HG03280 (cell line): ENCODE results near the gene RASL10B.
A peak's percentile ranks its signal among the peaks of the same experiment; 100 is the strongest.

Experiments
- ATAC-seq: cut with Tn5 transposase; IDR thresholded peaks from one replicate; pipeline ENCODE4 v1.9.1; 2021; ENCODE audit warnings: mild to moderate bottlenecking, moderate library complexity; ENCODE audit not compliant: unreplicated experiment

RASL10B gene

DNA sequence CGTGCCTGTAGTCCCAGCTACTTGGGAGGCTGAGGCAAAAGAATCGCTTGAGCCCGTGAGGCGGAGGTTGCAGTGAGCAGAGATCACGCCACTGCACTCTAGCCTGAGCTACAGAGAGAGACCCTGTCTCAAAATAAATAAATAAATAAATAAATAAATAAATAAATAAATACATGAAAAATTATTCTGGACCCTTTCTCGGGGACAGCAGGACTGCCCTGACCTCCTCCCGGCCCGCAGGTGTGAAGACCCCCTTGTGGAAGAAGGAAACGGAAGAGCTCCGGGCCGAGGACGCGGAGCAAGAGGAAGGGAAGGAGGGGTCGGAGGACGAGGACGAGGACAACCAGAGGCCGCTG lies 32.3 kb downstream of the RASL10B start:
- ATAC-seq = no peak

DNA sequence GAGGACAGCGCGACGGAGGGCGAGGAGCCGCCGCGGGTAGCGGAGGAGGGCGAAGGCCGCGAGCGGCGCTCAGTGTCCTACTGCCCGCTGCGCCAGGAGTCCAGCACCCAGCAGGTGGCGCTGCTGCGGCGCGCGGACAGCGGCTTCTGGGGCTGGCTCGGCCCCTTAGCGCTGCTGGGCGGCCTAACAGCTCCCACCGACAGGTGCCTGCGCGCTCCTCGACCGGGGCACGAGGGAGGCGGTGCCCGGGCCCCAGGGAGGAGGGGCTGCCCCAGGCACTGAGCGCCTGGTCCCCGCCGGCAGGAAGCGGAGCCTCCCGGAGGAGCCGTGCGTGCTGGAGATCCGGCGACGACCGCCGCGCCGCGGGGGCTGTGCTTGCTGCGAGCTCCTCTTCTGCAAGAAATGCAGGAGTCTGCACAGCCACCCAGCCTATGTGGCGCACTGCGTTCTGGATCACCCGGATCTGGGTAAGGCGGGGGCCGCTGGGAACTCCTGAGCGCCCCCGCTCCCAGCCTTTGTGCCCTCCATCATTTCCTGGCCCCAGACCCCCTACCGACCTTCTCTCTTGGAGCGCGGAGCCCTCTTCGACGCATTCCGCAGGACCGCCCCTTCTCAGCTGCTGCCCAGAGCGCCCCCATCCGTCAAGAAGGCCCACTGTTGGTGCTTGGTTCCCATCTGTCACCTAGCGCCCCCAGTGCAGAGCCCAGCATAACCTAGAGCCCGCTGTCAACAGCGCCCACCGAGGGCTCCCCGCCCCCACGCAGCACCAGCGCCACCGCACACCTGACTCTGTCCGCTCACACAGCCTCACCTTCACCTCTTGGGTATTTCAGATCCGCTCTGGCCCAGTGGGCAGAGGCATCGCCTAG lies 32.9 kb downstream of the RASL10B start:
- ATAC-seq = peak; percentile 87

DNA sequence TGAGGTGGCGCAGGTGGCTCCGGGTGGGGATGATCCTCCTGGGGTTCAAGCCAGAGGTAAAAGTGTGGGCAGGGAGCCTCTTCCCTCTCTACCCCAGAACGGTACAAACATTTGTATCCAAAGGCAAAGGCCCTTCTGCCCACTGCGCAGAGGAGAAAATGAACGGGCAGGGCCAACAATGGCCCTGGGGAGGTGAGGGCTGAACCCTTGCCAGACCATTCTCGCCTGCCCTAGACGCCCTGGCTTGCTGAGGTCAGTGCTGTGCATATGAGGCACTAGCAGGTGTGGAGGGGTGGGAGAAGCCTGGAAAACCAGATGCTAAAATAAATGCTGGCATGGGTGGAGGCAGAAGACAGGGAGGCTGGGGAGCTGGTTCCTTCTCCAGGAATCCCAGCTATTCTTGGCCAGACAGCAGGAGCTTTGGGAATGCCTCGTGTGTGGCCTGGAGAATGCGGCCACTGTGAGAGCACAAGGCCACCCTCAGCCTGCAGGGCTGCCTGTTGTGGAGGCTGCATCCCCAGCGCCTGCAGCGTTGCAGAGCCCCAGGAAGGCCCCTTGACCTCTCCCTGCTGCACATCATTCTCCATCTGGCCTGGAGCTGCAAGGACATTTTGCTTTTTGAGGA lies 33.8 kb downstream of the RASL10B start:
- ATAC-seq = no peak

DNA sequence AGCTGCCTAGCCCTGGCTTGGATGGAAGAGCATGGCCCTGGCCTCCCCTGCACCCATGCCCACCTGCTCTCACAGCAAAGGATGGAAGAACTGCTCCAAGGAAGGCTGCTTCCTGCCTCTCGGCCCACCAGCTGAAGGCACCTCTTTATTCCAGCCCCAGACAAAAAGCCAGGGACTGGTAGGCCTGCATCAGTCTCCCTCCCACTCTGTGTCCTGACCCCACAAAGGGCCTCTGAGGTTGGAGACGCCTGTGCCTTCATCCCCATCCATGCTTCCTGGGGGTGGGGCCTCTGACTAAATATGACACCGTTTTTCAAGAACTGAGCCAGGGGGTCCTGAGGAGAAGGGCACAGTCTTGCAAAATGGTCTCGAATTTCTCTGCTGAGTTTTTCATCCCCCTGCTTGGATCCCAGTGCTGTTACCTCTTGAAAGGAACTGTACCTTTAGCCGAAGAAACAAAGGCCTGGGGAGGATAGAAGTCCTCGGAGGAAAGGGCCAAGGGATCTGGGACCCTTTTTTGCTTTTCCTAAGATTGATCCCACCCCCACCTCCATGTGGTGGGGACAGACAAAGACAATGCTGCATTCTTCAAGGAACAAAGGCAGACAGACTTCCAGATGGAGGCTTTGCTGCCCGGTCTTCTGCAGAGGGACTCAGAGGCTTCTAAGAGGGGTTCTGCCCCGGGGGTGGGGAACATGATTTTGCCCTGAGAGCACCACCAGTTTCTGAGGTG lies 34.5 kb downstream of the RASL10B start:
- no peak for ATAC-seq

DNA sequence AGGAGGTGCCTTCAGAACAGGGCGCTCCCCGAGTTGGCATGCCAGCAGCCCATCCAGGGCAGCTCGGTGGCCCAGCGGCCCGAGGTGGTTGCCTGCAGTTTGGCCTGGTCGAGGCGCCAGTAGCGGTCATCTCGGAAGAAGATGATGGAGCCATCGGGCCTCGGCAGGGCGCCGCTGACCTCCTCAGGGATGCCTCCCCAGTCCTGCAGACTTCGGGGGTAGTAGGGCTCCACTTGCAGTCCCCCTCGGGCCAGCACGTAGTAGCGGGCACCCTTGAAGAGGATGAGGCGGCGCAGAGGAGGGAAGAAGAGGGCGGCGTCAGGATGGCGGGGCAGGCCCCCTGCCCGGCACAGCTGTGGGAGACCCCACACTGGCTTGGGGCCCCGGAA lies 35.0 kb downstream of the RASL10B start:
- ATAC-seq = no peak

DNA sequence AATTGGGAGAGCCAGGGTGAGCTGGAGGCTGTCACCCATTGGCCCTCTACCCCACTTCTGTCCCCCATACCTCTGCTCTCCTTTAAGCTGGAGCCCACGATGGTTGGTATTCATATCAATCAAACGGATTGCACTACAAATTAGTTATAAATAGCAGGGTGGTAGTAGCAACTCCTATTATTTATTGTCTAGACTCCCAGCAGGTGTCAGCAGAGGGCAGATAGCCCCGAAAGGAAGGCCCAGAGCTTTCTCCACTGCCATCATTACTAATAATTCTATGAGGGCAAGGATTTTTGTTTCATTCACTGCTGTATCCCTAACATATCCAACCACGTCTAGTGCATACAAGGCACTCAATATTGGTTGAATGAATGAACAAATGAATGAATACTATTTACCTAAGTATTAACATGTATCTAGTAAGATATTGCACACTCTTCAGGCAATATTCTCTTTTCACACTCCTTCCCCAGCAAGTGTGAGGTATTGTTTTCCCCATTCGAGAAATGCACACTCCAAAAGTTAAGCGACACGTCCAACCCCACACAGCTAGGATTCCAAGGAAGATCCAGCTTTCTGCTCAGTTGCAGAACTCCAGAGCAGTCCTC lies 35.6 kb downstream of the RASL10B start:
- no peak for ATAC-seq

DNA sequence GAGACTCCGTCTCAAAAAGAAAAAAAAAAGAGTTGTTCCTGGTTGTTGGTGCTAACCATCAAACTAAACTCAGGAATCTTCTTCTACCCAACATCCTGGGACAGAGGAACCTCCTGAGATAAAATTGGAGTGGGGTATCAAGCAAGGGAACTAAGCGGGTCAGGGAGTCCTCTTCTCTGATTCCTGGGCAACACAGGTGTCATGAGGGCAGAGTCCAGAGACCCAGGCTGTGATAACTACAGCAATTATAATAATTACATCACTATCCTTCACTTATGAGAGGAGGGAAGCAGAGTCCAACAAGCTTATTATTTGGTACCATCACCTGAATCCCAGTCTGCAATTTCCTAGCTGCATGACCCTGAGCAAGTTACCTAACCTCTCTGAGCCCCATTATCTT lies 37.4 kb downstream of the RASL10B start:
- no peak for ATAC-seq

DNA sequence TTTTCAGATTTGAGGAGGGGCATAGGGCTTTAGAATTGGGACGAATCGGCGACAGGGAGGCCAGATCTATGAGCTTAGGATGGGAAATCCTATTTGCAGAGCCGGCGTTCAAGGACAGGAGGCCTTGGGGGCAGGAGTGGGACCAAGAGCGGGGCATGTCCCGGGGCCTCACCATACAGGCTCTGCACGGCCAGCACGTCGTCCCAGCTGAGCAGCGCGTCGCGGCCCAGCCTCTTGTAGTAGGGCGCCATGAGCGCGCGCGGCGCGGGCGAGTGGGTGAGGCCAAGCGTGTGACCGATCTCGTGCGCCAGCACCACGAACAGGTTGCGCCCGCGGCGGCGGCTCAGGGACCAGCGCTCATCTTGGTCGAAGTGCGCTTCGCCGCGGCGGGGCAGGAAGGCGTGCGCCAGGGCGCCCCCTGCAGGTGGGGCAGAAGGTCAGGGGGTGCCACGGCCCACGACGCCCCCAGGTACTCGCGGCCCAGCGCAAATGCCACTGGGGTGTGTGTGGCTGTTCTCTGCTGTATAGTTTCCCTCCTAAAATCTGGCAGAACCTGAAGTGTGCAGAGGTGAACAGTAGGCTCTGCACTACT lies 38.6 kb downstream of the RASL10B start:
- no peak for ATAC-seq

DNA sequence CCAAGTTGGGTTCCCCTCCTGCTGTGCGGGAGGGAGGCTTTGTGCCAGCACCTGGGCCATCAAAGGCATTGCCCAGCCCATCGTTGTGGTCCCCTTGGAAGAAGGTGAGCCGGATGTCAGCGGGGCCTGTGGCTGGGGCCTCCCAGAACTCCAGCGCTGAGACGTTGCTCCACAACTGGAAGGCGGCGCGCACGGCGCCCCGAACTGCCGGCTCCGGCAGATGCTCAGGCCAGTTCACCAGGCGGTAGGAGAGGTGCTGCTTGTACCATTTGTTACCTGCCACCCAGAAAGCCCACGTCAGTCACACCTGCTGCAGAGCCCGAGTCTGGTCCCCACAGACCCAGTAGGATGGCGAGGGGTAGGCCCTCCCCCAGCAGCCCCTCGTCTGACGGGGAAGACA lies 41.7 kb downstream of the RASL10B start:
- no peak for ATAC-seq

DNA sequence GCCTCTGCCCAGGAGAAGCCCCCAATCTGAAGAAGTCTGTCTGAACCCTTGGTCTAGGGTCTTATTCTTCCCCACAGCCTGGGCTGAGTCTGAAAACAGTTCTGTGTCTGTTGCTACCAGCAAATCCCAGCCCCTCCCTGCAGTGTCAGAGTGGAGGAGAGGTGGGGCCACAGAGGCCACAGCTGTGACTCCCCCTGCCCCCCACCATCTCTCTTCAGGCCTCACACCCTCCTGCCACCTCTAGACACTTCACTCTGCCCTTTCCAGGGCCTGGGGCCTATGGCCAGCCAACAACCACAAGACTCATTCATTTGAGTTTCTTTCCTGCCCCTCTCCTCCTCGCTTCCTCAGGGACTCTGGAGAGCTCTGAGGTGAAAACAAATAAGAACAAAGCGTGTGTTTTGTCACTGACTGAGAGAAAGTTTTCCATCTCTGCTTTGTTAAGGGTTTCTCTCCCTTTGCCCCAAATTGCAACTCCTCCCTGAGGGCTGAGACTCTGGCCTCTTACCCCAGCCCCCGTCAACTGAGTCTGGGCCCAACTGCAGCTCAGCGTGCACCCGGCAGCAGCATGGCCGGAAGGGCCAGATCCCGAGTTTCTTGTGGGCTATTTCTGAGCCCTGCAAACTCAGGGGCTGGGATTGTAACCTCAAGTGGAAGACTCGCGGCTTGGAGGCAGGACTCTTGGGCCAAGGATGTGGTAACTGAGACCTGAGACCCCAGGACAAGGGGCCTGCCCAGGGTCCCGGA lies 42.4 kb downstream of the RASL10B start:
- no peak for ATAC-seq

DNA sequence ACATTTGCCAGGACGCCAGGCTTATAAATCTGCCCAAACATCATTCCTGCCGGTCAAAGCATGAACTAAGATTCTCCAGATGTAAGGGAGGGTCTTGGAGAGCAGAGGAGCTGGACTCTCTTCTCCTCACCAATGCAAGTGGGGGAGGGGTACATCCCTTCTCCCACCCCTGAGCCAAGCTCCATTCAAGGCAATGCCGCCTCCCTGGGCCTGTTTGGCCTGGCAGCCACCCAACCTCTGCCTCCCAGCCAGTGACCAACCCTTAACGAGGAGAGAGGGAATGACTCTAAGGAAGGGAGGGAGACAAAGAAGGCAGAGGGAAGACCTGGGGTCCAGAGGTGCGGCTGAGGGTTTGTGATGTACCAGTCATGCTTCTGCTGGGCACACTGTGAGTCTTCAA lies 43.1 kb downstream of the RASL10B start:
- no peak for ATAC-seq

DNA sequence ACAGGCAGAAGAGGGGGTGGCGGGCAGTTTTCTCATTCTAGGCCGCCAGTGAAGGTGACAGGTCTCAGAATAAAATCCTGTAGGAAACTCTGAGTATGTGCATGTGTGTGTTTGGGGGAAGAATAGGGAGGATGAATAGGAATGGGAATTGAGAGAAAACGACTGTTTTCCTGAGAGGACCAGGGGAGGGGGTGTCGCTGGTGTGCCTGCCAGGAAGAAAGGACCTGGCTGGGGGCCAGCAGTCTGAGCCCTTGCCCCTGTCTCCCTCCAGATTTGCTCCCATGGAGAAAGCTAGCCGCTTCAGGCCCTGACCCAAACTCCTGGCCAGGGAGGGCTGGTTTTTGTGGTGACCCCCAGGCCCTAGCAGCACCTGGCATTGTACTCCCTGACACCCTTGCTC lies 43.6 kb downstream of the RASL10B start:
- no peak for ATAC-seq

DNA sequence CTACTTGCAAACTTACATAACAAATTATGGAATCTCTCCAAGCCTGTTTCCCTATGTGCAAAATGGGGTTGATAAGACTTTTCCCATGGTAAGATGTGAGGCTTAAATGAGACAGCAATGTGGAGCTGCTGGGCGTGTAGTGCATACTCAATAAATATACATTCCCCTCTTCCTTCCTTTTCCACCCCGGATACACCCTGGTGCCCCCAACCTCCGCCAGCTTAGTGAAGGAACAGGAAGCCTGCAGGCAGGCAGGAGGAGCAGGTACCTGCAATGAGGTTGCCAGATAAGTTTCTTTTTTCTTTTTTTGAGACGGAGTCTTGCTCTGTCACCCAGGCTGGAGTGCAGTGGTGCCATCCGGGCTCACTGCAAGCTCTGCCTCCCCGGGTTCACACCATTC lies 44.1 kb downstream of the RASL10B start:
- ATAC-seq = no peak

DNA sequence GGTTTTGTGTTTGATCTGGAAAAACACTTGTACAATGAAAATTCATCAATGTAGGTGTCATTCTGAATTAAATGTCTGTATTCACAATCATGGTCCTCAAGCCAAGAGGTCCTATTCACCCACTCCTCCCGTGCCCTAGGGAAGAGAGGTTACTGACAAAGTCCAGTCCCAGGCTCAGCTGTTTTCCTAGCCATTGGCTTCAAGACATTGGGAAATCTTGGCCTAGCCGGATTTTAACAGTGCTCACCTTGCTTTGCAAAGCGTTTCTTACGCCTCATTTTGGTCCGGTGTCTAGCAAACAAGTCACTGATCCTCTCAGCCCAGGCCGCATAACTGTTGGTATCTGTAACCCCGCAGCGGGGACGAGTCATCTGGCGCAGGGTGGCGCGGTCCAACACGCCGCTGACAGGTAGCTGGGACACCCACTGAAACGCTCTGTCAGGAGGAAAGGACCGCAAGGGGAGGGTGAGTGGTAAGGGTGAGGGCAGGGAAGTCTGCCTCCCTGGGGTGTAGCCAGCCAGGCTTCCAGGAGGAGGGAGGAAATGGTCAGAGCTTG lies 47.3 kb downstream of the RASL10B start:
- ATAC-seq = no peak

DNA sequence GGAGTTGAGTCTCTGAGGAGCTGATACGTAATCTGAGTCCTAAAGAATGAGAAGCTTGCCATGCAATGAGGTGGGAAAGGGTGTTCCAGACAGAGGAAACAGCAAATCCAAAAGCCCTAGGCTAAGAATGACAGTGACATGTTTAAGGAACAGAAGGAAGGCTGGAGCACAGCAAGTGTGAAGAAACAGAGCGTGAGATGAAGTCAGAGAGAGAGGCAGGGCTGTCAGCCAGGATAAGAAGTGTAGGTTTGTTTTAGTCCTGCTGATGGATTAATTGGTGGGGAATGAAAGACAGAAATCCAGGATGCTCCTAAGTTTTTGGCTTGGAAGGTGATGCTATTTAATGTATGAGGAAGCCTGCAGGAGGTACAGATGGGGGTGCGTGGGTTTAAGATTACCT lies 49.5 kb downstream of the RASL10B start:
- no peak for ATAC-seq

DNA sequence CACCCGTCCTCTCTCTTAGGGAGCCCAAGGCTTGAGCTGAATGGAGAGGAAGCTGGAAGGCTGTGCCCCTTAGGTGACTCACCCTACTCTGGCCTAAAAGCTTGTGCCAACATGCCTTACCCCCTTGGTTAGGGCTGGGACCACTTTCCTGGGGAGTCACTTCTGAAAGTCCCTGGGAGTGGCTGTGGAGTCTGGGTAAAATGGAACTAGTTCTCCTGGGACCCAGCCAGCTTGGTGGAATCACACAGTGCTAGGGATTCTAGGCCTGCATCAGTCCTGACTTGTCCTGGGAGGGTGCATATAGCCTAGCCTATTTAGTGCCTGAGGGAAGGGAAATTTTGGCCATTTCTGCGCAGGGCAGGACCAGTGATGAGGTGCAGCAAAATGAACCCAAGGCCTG lies 53.5 kb downstream of the RASL10B start:
- no peak for ATAC-seq

DNA sequence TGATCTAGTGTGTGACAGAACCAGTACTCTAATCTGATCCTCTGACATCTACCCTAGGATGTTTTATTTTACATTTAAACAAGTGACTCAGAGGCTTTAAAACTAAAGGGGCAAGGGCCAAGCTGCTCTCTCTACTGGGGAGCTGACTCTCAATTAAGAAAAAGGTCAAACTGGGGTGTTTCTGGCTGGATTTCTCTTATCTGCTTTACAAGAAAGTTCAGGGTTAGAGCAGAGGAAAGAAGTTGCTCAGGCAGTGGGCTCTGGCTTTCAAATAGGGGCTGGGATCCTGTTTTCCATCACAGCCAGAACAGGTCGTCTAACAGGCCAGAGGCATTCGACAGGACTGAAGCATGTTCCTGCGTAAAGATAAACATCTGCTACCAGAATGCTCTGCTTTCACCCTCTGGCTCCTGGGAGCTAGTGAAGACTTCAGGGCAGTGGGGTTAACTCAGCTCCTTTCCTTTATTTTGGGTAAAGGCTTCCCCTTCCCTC lies 55.5 kb downstream of the RASL10B start:
- no peak for ATAC-seq

DNA sequence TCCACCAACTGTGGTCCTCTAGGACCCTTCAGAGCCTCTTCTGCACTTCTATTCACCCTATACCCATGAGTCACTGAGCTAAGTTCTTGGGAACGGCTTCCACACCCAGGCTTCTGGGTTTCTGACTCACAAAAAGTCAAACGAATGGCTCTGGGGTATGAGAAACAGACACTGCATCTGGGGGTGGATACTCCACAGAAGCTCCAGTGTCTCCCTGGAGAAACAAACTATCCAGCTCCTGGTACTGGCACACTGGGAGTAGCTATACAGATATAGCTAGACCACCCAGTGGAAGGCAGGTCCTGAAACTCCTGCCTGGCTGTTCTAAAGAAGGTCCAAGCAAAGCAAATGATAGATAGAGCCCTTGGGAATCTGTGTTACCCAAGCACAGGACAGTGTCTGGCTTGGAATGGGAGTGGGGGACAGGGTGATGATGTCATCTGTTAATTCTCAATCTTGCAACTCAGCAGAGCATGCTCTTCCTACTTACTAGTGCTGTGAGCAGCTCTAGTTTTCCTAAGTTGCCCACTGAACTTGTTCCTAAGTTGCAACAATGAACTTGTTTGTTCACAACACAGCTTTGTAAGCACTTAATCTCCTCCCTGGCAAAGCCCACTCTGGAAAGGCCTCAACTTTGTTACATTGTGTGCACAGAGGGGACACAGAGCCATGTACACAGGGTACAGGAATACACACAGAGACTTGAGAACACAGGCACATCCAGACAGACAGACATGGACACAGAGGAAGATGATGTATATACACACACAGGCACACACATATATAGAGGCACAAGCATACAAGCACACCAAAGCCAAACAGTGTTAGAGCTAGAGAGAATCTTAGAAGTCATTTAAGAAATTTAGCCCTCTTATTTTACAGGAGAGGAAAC lies 57.3 kb downstream of the RASL10B start:
- ATAC-seq = no peak

DNA sequence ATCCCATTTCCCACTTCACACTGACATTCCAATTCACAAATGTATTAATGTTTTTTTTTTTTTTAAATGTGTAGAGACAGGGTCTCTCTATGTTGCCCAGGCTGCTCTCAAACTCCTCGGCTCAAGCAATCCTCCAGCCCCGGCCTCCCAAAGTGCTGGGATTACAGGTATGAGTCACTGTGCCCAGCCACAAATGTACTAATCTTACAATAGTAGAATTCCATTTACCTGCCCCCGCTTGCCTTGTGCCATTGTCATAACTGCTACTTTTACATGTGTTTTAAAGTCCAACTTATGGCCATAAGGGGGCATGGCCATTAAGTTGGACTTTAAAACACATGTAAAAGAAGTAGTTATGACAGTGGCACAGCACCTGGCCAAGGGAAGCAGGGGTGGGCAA lies 59.4 kb downstream of the RASL10B start:
- ATAC-seq = no peak
